HT1080 (cell line): Measurements from ENCODE around the gene OR14K1. TPM values are rescaled to one million over a fixed set of nuclear protein-coding genes. Genes with fewer than 3 reads are reported as not detected.
"Not testable (repeated sequence)": the region's sequence is repeated elsewhere in the genome, so short reads cannot be mapped to it uniquely, and the experiment has no call there.

Experiments used
- DNase-seq: peaks from one replicate; pipeline ENCODE4 v3.0.0-alpha.2; 2015; ENCODE audit warnings: low read depth
- polyA plus RNA-seq, 2 experiments: library from polyadenylated mRNA; depleted of rRNA; stranded (reverse); fragments of >200 nt; gene quantifications; 2 replicates each; pipeline ENCODE4 v1.2.3, GENCODE V29; 2015
- total RNA-seq: library from RNA; depleted of rRNA; stranded (reverse); fragments of >200 nt; shearing (Covaris generic); gene quantifications from 2 replicates; pipeline ENCODE4 v1.2.3, GENCODE V29; 2014; rRNA removed

Gene OR14K1, protein sequence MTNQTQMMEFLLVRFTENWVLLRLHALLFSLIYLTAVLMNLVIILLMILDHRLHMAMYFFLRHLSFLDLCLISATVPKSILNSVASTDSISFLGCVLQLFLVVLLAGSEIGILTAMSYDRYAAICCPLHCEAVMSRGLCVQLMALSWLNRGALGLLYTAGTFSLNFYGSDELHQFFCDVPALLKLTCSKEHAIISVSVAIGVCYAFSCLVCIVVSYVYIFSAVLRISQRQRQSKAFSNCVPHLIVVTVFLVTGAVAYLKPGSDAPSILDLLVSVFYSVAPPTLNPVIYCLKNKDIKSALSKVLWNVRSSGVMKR
- not detected in 2 replicates for total RNA-seq
- polyA plus RNA-seq (2015; cell fraction: cytosol; rRNA removed) = not detected in 2 replicates
- polyA plus RNA-seq (2015; cell fraction: nucleus; rRNA removed) = not detected in 2 replicates

GRCh38 chr1:247738315-247738714, at the start of gene OR14K1:
OR14K1 (plus strand) TSS chr1:247738615; CDS start chr1:247738615, 0 bp downstream.
- DNase-seq = no peak

- DNase-seq = no peak
These were observed 37.1 kb upstream of the OR14K1 start for GRCh38 chr1:247701338-247701737.

GRCh38 chr1:247710681-247711080, 27.7 kb upstream of the OR14K1 start:
- not testable (repeated sequence) for DNase-seq

DNA sequence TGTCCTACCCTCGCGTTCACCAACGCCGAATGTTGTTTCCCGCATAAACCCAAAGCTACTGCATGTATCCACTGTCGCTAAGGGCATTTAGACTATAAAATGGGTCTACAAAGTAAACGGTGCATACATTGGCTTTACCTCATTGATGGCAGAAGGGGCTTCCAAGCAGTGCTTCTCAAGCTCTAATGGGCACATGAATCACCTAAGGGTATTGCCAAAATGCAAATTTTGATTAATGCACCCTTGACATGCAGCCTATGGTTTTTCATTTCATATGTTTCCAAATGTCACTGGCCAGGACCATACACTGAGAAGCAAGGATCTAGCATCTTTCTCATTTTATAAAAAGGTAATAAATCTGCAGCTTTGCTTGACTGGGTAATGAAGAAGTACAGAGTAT, 24.7 kb upstream of the OR14K1 start:
- no peak for DNase-seq

GRCh38 chr1:247716546-247716945, 21.9 kb upstream of the OR14K1 start, which contains the start of gene OR6F1:
OR6F1 (minus strand) TSS chr1:247716646; CDS start chr1:247712755, 3,891 bp downstream.
- no peak for DNase-seq

DNA sequence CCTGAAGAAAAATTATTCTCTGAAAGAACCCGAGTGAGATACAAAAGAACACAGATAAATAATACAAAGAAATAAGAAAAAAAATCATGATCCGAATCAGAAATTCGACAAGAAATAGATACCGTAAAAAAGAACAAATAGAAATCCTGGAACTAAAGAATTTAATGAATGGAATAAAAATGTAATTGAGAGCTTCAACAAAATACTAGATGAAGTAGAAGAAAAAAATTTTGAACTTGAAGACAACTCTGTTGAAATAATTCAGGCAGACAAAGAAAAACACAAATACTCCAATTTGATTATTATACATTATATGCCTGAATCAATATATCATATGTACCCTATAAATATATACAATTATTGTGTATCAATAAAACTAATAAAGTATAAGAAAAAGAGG, 17.2 kb upstream of the OR14K1 start:
- no peak for DNase-seq

DNA sequence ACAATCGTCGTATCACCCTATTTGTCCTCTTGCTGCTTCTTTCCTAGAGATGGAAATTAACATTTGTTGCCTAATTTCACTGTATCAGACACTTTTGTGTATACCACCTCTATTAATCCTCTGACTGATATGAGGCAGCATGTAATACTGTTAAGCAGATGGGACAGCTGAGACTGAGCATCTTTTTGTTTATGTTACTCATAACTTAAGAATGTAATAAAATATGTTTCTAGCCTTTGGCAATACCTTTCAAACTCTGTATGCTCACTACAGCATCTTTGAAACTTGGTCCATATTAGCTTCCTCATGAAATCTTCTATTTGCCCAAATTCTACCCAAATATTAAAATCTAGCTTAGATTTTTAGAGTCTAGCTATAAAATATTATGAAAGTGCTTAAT, 2.3 kb downstream of the OR14K1 start:
- no peak for DNase-seq

- no peak for DNase-seq
These were observed 3.3 kb downstream of the OR14K1 start for GRCh38 chr1:247741756-247742155.

DNA sequence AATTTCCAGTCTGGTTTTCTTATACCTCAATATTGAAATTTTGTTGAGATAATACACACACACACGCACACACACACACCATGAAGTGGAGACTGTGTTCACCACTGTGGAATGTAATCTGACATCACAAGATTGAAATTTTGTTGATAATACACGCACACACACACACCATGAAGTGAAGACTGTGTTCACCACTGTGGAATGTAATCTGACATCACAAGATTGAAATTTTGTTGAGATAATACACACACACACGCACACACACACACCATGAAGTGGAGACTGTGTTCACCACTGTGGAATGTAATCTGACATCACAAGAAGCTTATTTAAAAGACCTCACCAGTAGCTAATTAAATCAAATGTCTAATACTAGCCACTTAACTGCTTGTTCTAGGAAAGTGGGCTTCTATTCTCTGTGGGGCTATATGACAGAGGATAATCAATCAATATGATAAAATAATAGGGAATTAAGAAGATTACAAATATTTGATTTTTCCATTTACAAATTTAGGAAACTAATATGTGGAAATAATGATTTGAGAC, 3.9 kb downstream of the OR14K1 start:
- DNase-seq = peak; percentile 59

DNA sequence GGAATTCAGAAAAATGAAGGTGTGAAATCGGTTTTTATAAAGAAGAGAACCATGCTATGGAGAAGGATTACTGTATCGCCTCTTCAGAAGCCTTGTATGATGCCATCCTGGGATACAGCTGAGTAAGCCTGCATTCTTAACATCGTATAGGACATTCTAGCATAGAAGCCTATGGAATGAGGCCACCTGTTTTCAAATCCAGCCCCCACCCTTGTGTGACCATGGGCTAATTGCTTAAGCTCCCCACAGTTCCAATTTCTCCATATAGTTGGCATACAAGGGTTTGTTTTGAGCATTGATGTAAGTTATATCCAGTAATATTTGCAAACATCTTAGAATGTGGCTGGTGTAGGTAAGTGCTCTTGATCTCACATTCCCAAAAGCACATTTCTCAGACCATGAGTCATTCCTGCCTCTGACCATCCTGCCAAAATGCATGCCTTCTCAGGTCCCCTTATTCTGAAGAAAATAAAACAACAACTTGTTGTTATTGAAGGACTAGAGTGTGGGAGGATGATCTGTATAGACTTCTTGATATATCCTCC, 8.0 kb downstream of the OR14K1 start:
- DNase-seq = peak; percentile 23

DNA sequence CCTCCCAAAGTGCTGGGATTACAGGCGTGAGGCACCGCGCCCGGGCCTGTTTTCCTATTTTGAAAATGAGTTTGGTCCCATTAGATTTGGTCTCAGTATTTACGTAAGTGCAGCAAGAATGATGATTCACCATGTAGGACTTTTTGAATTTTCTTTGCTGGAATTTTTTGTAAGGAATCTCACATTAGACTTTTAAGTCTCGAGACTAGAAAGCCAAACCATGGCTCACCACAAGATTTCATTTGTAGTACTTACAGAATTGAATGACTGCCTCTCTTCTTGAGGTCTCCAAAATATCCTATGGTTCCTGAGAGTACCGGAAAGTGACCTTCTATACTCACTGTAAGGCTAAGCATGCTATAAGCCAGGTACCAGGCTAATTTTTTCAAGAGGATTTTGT, 9.2 kb downstream of the OR14K1 start:
- peak; percentile 63 for DNase-seq

DNA sequence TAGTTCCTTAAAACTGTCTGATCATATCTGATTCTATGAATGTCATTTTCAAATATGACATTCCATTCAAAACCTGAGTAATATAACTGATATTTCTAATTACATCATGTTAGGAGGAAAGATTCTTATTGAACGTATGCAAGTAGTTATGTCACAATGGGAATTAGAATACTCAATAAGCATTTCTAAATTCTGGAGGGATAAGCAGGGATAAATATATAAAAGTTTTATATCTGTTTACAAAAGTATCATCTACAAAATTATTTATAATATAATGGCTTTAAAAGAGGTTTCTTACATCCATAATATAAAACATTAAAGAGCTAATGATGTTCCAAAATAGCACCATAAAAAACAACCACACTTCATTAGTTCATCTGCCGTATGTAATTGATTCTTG, 9.6 kb downstream of the OR14K1 start, which contains the start of gene OR14A2:
Gene OR14A2 (minus strand): TSS at position 101 of the 400 bp plus-strand sequence.
- DNase-seq = no peak

GRCh38 chr1:247749870-247750269, 11.5 kb downstream of the OR14K1 start:
- DNase-seq = no peak

GRCh38 chr1:247754311-247754710, 15.9 kb downstream of the OR14K1 start:
- not testable (repeated sequence) for DNase-seq

DNA sequence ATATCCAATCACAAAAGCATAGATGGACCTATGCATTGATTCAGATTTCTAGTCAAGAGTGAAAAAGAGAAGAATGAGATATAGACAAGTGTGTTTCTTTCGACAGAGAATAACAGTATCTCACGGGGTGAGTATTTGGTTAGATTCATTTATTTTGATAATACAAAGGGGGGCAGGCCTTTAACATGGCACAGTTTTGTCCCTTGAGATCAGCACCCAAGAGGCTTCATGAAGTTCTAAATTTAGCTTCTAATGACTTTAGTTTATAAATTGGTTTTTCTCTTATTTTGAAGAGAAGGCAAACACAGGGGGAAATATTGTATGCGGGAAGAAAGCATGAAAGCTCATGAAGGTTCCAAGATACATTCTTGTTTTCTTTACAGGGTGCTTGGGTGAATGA, 22.0 kb downstream of the OR14K1 start, which contains the start of gene OR1C1:
Gene OR1C1 (minus strand): TSS at position 101 of the 400 bp plus-strand sequence. CDS start 2,150 bp downstream, outside the sequence.
- DNase-seq = no peak

DNA sequence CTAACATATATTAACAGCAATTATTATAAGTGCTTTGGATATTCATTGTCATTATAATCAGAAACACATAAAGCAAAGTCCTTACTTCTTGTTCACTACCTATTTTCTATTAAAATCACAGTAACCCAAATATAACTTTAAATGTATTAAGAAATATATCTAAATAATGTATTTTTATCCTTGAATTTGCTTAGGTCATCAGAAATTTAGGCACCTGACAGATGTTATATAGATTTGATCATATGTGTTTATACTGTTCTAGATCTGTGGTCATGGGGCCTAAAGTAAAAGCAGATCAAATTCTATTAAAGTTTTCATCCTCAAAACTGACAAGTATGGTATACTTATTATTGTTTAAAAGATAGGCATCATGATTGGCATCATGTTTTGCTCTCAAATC, 31.2 kb downstream of the OR14K1 start:
- no peak for DNase-seq

Other genes starting within 250 kb of the OR14K1 start
- not detected in 2 replicates for gene OR2C3, start 202.2 kb upstream of the OR14K1 start, total RNA-seq
- gene GCSAML, start 189.5 kb upstream of the OR14K1 start, total RNA-seq = not detected in 2 replicates
- not detected in 2 replicates for gene OR2G2, start 150.3 kb upstream of the OR14K1 start, total RNA-seq
- gene OR2G3, start 133.0 kb upstream of the OR14K1 start, total RNA-seq = not detected in 2 replicates
- not detected in 2 replicates for gene OR13G1, start 58.9 kb upstream of the OR14K1 start, total RNA-seq
- gene OR6F1, start 22.0 kb upstream of the OR14K1 start, total RNA-seq = not detected in 2 replicates
- not detected in 2 replicates for gene OR14A2, start 9.5 kb downstream of the OR14K1 start, total RNA-seq
- not detected in 2 replicates for gene OR1C1, start 21.9 kb downstream of the OR14K1 start, total RNA-seq
- not detected in 2 replicates for gene OR14A16, start 85.5 kb downstream of the OR14K1 start, total RNA-seq
- not detected in 2 replicates for gene OR11L1, start 103.3 kb downstream of the OR14K1 start, total RNA-seq
- gene TRIM58, start 118.6 kb downstream of the OR14K1 start, total RNA-seq = 3.7 and 4.5 TPM in 2 replicates
- 2.0 and 2.2 TPM in 2 replicates for gene OR2W3, start 157.0 kb downstream of the OR14K1 start, total RNA-seq
- gene OR2T8, start 181.6 kb downstream of the OR14K1 start, total RNA-seq = not detected in 2 replicates
- gene OR2AJ1, start 186.3 kb downstream of the OR14K1 start, total RNA-seq = not detected in 2 replicates
- not detected in 2 replicates for gene OR2L8, start 210.2 kb downstream of the OR14K1 start, total RNA-seq
- not detected in 2 replicates for gene OR2AK2, start 226.6 kb downstream of the OR14K1 start, total RNA-seq